GM12878 (cell line): Measurements from ENCODE around the gene ETV1. TPM values are rescaled to one million over a fixed set of nuclear protein-coding genes. Genes with fewer than 3 reads are reported as not detected.

Experiments used
- ATAC-seq: fragments of 200-7000 bp; cut with Tn5 transposase; 3 replicates; pipeline ENCODE4 v1.9.1; 2020; ENCODE audit warnings: mild to moderate bottlenecking, moderate library complexity
- BruUV-seq: library from RNA; stranded (reverse); fragments of 400-500 nt; replicated peaks from 2 replicates; lab custom pipeline; 2021; lab: Mats Ljungman, UMichigan
- CTCF ChIA-PET: fragments of 300-600 bp; sonication (Branson Sonifier 250); formaldehyde crosslinking; extraction: SDS; loops from one replicate; lab custom pipeline; 2021; ENCODE audit warnings: inconsistent platforms; lab: Yijun Ruan, JAX
- POLR2A ChIA-PET: fragments of 350-600 bp; formaldehyde crosslinking; extraction: SDS; loops from one replicate; lab custom pipeline; 2021; ENCODE audit warnings: inconsistent platforms; lab: Charles Lee
- RAD21 ChIA-PET: fragments of 300-600 bp; sonication (Branson Sonifier 250); formaldehyde crosslinking; loops from one replicate; lab custom pipeline; 2023; ENCODE audit warnings: antibody characterized with exemption; ENCODE audit not compliant: unreplicated experiment; lab: Charles Lee
- SMC1A ChIA-PET: fragments of 300-600 bp; sonication (Branson Sonifier 250); formaldehyde crosslinking; loops from one replicate; lab custom pipeline; 2023; ENCODE audit not compliant: unreplicated experiment, uncharacterized antibody; lab: Charles Lee
- DNase-seq: peaks from one replicate; pipeline ENCODE4 v3.0.0-alpha.2; 2011; ENCODE audit warnings: low read depth, low spot score
- FAIRE-seq: peaks from 3 replicates; lab custom pipeline; 2011; peaks lifted over from hg19 to GRCh38; lab: Jason Lieb, UNC
- H2AFZ ChIP-seq: 2 replicates; pipeline ENCODE4 v1.6.0; 2011; ENCODE audit warnings: low read depth, low read length, control low read depth; ENCODE audit not compliant: control insufficient read depth
- H3K27ac ChIP-seq: 2 replicates; pipeline ENCODE4 v1.5.1; 2011; ENCODE audit warnings: control low read depth; ENCODE audit not compliant: control insufficient read depth, insufficient read depth
- H3K27me3 ChIP-seq, 2 experiments: replicated peaks in 1 of 2; 2 replicates each; pipeline versions ENCODE4 v1.6.0 to v1.6.1; 2011; ENCODE audit warnings: low read length in 1 of 2; ENCODE audit not compliant: control insufficient read depth in 2 of 2, insufficient read depth in 2 of 2
- H3K36me3 ChIP-seq, 2 experiments: 2 replicates each; pipeline ENCODE4 v1.5.1; 2011; ENCODE audit warnings: low read length in 1 of 2; ENCODE audit not compliant: control insufficient read depth in 2 of 2, insufficient read depth in 2 of 2
- H3K4me1 ChIP-seq: 2 replicates; pipeline ENCODE4 v1.6.1; 2011; ENCODE audit warnings: mild to moderate bottlenecking, low read length, moderate library complexity, mixed read lengths; ENCODE audit not compliant: control insufficient read depth, insufficient read depth
- H3K4me2 ChIP-seq: 2 replicates; pipeline ENCODE4 v1.6.0; 2011; ENCODE audit warnings: control low read depth; ENCODE audit not compliant: control insufficient read depth, insufficient read depth
- H3K4me3 ChIP-seq: fragments of 200-600 bp; sonication (generic); 2 replicates; pipeline ENCODE4 v1.5.1; 2016
- H3K79me2 ChIP-seq: 2 replicates; pipeline ENCODE4 v1.6.0; 2011; ENCODE audit warnings: low read length; ENCODE audit not compliant: control insufficient read depth, insufficient read depth
- H3K9ac ChIP-seq: 2 replicates; pipeline ENCODE4 v1.8.0; 2011; ENCODE audit warnings: low read length, control low read depth, mixed read lengths; ENCODE audit not compliant: control insufficient read depth, insufficient read depth
- H3K9me3 ChIP-seq: replicated peaks from 3 replicates; pipeline ENCODE4 v1.5.1; 2011; ENCODE audit warnings: mild to moderate bottlenecking, low read length; ENCODE audit not compliant: control insufficient read depth, insufficient read depth
- H4K20me1 ChIP-seq: 2 replicates; pipeline ENCODE4 v1.6.0; 2011; ENCODE audit not compliant: control insufficient read depth, insufficient read depth
- BMI1 ChIP-seq: fragments of 450-650 bp; IDR thresholded peaks from 2 replicates; pipeline ENCODE4 v1.6.1; 2016; ENCODE audit warnings: mild to moderate bottlenecking, moderate library complexity, borderline replicate concordance
- MTA2 ChIP-seq: fragments of 450-650 bp; IDR thresholded peaks from 2 replicates; pipeline ENCODE4 v1.6.1; 2016; ENCODE audit warnings: low read depth, mild to moderate bottlenecking, moderate library complexity
- PAX5 ChIP-seq: IDR thresholded peaks from 2 replicates; pipeline ENCODE4 v1.6.1; 2011; ENCODE audit warnings: low read depth, low read length, borderline replicate concordance
- WGBS: methylation state at CpG from one replicate; pipeline ENCODE4 v1.1.6; 2016; ENCODE audit warnings: low lambda C conversion rate; ENCODE audit not compliant: insufficient replicate concordance, insufficient coverage; ENCODE audit errors: missing lambda C conversion rate; 5-methylcytosine and 5-hydroxymethylcytosine counted together
- in situ Hi-C: fragments of 300-500 bp; cut with MboI; formaldehyde crosslinking; loops from 9 replicates; pipeline ENCODE4 v1.14.3; 2018; ENCODE audit warnings: mixed read lengths
- intact Hi-C: fragments of 100-400 bp; cut with micrococcal nuclease; formaldehyde crosslinking; loops from one replicate; pipeline ENCODE4 v1.14.2; 2022; ENCODE audit not compliant: unreplicated experiment
- polyA plus RNA-seq, 11 experiments: library from polyadenylated mRNA; depleted of rRNA in 4 of 11; unstranded in 6 of 11; stranded (reverse) in 5 of 11; fragments of >200 nt; fragmentation: Nextera tagmentation in 4 of 11; fragmentation: Illumina TruSeq in 1 of 11; extraction: Ambion mirVana in 4 of 11; extraction: Trizol in 1 of 11; gene quantifications; 1 replicate in 1 of 11; 2 replicates in 10 of 11; pipeline versions ENCODE4 v1.2.1 to v1.2.3, GENCODE V29; 2011 to 2016; ENCODE audit warnings: inconsistent platforms in 2 of 11, missing spikeins in 2 of 11, low read depth in 1 of 11
- total RNA-seq, 4 experiments: library from RNA; depleted of rRNA in 3 of 4; stranded (reverse); fragments of >200 nt in 3 of 4; fragmentation: Illumina TruSeq in 1 of 4; extraction: Trizol in 1 of 4; gene quantifications; 2 replicates each; pipeline versions ENCODE4 v1.2.1 to v1.2.3, GENCODE V29; 2013 to 2021
- TF ChIP-seq, protein P1 (sequence below): fragments of 450-650 bp; IDR thresholded peaks from 2 replicates; pipeline ENCODE4 v1.6.1; 2016; ENCODE audit warnings: mild to moderate bottlenecking

The ETV1 gene
- total and polyA plus RNA-seq, 10 of the 15 experiments (the other 5 are each of a cell fraction or from before 2014, with no cell fraction given): 0.03 to 9.3 (median 0.16) TPM; not detected in 4

DNA sequence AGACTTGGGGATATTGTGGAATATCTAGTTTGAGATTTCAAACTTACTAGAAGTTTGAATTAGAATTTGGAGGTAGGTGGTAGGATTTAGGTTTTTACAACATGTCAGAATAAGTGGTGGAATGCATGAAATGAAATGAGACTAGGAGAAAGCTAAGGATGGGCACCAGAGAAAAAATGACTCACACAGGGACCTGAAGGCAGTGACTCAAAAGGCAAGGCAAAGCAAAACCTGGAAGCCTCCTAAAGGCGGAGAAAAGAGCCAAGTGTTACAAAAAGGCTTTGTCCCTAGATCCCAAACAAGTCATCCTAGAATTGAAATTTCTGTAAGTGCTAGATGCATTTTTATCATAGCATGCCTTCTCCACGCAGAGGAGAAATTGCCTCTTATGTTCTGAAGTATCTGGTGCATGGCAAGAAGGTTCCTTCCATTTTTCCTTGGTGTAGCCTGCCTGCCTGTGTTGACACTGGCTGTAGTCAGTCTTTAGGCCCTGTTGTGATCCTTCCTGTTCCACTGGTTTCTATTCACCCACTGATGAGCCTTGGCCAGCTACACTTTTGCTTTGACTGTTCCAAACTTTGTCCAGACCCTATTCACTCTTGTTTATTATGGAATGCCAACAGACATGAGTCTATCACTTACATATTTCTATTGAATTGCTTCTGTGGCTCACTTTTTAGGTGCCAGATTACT is 109.3 kb downstream of the ETV1 start:
- H2AFZ ChIP-seq: no peak overlapping the region
- no peak overlapping the region for H3K9ac ChIP-seq
- in situ Hi-C loops: no loop called here
- H3K4me1 ChIP-seq: no peaks in the 10 kb centered on the region
- FAIRE-seq: no peak
- ATAC-seq: no peak
- H3K27me3 ChIP-seq: no peaks in the 10 kb centered on the region
- SMC1A ChIA-PET: no interaction called here
- no peak overlapping the region for H3K27ac ChIP-seq
- H4K20me1 ChIP-seq: no peaks in the 10 kb centered on the region
- CTCF ChIA-PET: interaction anchor here (1.0 kb wide), 1 partner anchor 811 kb away, joined by 3 read pairs; no protein-coding TSS in a partner anchor
- H3K4me2 ChIP-seq: no peak overlapping the region
- TF ChIP-seq, protein P1, sequence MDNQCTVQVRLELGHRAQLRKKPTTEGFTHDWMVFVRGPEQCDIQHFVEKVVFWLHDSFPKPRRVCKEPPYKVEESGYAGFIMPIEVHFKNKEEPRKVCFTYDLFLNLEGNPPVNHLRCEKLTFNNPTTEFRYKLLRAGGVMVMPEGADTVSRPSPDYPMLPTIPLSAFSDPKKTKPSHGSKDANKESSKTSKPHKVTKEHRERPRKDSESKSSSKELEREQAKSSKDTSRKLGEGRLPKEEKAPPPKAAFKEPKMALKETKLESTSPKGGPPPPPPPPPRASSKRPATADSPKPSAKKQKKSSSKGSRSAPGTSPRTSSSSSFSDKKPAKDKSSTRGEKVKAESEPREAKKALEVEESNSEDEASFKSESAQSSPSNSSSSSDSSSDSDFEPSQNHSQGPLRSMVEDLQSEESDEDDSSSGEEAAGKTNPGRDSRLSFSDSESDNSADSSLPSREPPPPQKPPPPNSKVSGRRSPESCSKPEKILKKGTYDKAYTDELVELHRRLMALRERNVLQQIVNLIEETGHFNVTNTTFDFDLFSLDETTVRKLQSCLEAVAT: no peak
- TF ChIP-seq BMI1: no peak
- 0% methylated on average over 2 of the region's 2 CpGs for WGBS
- no peak overlapping the region for H3K4me3 ChIP-seq
- POLR2A ChIA-PET: no interaction called here
- DNase-seq: no peak
- BruUV-seq: no TSS peak
- RAD21 ChIA-PET: no interaction called here
- intact Hi-C loops: no loop called here
- no peaks in the 10 kb centered on the region for H3K79me2 ChIP-seq
- H3K36me3 ChIP-seq: no peaks in the 10 kb centered on the region
- no peaks in the 10 kb centered on the region for H3K9me3 ChIP-seq

DNA sequence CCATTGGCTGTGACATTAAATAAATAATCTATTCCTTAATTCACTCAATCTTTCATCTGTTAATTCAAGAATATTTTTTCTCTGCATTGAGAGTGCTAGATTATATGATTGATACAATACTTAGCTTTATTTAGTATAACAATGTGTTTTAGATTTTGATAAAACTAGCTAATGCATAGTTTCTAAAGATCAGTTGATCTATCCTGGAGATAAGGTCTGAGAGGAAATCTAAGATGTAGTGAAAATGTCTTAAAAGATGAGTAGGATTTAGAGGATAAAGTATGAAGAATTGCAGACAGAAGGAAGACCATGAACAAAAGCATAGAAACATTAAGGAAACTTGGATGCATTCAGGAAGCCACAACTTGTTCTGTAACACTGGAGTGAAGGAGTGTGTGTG is 110.3 kb downstream of the ETV1 start:
- Histone ChIP-seq H3K27ac (no peak overlapping the region), H3K27me3 (no peaks in the 10 kb centered on the region), H3K9me3 (no peaks in the 10 kb centered on the region), H4K20me1 (no peaks in the 10 kb centered on the region), H3K4me2 (no peak overlapping the region), H3K4me3 (no peak overlapping the region), H3K36me3 (no peaks in the 10 kb centered on the region), H3K4me1 (no peaks in the 10 kb centered on the region), H3K79me2 (no peaks in the 10 kb centered on the region), H3K9ac (no peak overlapping the region), H2AFZ (no peak overlapping the region)
- RAD21 ChIA-PET: no interaction called here
- intact Hi-C loops (no loop called here), in situ Hi-C loops (no loop called here)
- ATAC-seq: no peak
- no peak for DNase-seq
- CTCF ChIA-PET: interaction anchor here (1.0 kb wide), 1 partner anchor 812 kb away, joined by 3 read pairs; no protein-coding TSS in a partner anchor
- no TSS peak for BruUV-seq
- POLR2A ChIA-PET: no interaction called here
- no peak for FAIRE-seq
- SMC1A ChIA-PET: no interaction called here
- TF ChIP-seq MTA2 (no peak), PAX5 (no peak)
